Measurements from ENCODE around the gene SCN8A.

- no peak for TF ChIP-seq GATA2 (IDR thresholded peaks at IDR 0.05; ENCODE audit: low read depth, low read length)
- TF ChIP-seq GATA3 (IDR thresholded peaks at IDR 0.05; ENCODE audit: low read depth, low read length), result no peak
These were observed 231.2 kb downstream of the SCN8A start for GRCh38 chr12:51822261-51822616.
